GM19043 (cell line): ENCODE measurements around the gene GMPR2.

ENCODE experiments used
- ATAC-seq: cut with Tn5 transposase; IDR thresholded peaks from one replicate; pipeline ENCODE4 v1.9.1; 2021; ENCODE audit warnings: low read depth; ENCODE audit not compliant: unreplicated experiment

The GMPR2 gene

DNA sequence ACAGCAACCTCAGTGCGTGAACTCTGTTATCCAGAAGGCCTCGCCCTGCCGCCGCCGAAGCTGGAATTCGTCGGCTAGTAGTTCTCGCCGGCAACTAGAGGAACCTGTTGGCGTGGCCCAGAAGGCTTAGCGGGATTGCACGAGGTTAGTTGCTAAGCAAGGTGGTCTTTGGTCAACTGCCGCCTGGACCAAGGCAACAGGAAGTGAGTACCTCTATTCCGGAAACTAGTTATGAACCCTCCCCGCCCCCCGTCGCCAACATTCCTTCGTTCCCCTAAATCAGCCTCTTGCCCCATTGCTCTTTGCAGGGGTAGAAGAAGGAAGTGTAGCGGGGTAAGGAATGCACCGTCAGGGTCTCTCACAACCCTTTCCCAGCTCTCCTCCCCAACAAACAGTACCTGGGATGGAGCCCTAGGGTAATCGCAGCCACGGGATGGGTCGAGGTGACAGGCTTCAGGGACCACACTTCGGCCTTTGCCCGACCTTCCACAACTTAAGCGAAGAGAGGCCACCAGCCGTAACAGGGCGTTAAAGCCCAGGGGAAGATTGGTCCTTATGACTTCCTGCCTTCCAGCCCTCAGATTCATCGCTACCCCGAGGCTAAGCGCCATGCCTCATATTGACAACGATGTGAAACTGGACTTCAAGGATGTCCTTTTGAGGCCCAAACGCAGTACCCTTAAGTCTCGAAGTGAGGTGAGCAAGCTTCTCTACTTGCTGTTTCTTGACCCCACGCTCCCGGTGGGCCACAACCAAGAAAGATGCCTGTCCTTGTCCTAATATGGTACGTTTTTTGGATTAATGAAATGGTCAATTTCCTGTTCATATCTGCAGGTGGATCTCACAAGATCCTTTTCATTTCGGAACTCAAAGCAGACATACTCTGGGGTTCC lies at the start of gene GMPR2:
Gene GMPR2 (plus strand): TSS at position 285 of the 893 bp plus-strand sequence. CDS start 325 bp downstream, at position 610.
- peak; percentile 50 for ATAC-seq

DNA sequence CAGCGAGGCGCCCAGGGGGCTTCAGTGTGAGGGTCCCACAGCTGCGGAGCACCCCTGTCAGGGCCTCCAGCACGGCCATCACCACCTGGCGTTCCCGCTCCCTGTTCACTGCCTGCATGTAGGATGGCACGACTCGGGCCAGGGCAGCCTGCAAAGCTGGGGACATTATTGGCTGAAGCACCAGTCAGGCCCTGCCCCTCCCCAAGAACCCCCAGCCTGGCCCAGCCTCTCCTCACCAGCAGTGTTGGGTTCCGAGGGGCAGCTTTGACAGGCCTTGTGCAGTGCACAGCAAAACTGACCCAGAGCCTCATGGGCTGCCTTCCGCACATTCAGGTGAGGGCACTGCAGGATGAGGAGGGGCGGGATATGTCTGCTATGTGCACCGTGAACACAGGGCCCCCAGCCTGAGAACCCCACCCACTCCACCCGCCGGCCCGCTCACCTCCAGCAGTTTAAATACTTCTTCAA lies 49.7 kb upstream of the GMPR2 start:
- no peak for ATAC-seq

DNA sequence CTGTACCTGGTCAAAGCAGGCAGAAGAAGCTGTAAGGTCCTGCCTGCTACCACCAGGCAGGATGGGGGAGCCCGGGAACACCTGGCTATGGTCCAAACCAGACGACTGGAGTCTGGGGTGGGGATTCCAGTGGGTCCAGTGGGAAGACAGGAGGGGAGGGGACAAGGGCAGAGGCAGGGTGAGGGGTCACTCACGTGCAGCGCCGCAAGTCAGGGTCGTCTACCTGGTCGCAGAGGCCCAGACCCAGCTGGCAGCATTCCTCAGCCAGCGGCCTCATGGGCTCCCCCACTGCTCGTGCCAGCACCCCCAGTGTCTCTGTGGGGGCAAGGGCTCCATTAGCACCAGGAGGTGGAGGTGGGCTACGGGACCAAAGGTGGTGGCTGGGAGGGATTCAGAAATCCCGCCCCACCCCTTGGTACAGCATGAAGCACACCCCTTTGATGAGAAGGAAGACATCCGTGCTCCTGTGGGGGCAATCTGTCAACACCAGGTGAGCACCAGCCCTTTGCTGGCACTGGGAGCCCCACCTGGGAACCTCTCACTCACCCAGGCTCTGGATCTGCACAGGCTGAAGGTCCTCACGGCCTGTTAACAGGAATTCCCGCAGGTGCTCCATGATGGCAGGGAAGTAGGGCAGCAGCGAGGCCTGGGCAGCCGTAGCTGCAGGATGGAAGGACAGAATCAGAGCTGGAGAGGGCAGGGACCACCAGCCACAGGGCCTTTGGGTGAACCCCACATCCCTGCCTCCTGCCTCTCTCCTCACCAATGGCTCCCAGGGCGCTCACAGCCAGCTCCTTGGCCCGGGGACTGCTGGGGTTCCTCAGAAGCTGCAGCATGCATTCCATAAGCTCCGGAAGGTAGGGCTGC lies 48.4 kb upstream of the GMPR2 start:
- ATAC-seq = no peak

DNA sequence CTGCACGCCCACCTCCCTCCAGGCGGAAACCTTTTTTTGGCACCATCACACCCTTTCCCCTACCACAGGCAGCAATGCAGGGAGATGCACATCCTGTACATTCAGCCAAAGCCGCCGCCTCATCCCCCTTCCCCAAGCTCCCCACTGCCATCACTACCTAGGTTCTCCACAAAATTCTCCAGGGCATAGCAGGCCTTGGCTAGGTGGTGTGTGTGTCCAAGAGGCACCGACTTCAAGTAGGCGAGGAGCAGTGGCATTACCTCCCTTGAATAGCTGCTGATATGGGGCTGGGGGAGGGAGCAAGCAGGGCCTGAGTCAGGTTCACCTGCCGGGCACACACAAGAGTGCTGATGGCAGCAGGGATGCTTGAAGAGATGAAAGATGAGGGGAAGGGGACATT lies 47.7 kb upstream of the GMPR2 start:
- no peak for ATAC-seq

DNA sequence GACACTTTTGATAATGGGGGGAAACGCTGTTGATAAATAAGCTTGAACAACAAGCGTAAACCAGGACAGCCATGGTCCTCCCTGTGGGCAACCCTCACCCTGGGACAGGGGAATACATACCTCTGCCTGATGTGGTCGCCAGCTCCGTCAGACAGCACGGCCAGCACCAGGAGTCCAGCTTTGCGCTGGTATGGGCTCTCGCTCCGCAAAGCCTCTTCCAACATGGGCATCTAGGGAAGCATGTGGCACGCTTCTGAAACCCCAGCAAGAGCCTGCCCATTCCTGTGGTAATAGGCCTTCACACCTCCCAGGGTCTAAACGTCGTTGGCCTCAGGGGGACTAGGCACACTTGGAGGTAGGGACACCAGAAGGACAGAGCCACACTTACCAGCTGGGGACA lies 47.0 kb upstream of the GMPR2 start:
- no peak for ATAC-seq

DNA sequence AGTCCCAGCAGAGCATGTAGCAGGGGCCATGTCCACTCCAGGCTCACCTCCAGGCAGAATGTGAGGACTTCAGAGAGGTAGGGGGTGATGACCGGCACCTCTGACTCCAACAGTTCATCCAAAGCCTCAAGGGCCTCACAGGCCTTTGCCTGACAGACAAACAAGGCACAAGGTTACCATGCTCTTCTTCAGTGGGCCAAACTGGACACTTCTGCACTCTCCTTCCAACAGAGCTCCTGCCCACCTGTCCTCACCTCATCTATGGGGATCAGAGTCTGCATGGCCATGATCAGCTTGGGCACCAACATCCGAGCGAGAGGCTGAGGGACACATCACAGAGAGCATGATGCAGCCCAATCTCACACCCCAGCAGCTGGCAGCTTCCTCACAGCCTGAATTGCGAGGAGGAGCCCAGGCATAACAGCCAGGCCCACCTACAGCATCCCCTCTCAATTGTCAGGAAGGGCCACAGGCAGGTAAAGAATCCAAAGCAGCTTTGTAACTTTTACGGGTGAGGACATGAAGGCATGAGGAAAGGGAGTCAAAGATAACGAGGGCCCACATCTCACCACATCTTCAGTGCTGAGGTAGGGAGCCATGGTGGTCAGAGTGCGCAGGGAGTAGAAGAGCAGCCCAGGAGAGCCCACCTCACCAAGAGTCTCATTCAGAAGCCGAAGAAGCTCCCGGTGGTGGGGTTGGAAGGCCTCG lies 45.7 kb upstream of the GMPR2 start:
- ATAC-seq = no peak

DNA sequence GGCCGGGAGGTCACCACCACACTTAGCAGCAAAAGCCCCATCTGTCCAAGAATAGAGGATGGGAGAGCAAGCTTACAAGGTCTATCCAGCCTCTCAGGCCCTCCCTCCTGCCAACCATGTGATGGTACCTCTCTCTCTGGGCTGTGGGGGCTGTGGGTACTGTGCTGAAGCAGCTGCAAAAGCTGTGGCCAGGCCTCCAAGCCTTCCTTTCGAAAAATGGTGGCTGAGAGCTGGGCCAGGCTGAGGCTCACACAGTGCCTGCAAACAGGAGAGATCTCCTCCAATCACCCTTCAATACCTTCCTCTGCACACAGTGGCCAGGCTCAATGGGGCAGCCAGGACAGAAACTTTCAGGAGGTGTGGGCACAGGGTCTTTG lies 45.2 kb upstream of the GMPR2 start:
- ATAC-seq = no peak

DNA sequence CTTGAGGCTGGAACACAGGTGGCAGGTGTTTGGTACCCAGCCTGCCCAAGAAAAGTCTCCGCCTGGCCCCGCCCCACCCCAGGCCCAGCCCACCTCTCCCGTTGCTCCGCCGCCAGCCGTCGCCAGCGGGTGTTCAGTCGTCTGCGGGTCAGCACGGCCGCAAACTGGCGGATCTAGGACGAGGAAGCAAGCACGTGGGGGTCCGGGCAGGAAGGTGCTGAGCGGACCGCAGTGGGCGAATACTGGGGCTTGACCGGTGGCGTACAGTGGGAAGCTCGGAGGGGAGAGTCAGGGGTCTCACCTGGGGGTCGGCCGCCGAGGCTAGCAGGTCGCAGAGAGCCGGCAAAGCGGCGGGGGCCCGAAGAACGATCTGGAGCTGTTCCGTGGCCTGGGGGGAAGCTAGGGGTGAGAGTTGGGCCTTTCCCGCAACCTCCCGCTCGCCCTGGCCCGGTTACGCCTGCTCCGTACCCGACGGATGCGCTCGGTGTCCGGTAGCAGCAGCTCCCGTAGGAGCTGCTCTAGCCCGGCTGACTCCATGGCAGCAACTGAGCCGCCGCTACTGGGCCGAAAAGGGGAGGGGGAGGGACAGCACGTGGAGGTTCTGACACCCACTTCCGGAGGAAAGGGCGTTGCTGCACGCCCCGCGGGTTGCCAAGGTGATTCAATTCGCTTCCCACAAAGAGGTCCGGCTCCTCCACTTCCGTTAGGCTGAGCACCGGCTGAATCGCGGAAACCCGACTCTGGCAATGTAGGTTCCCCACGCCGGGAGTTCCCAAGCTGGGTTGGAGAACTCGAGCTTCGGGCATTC lies 44.3 kb upstream of the GMPR2 start, which contains the start of gene IPO4:
Gene IPO4 (minus strand): TSS at position 566 of the 808 bp plus-strand sequence. CDS start 29 bp downstream, at position 537.
- peak; percentile 88 for ATAC-seq

DNA sequence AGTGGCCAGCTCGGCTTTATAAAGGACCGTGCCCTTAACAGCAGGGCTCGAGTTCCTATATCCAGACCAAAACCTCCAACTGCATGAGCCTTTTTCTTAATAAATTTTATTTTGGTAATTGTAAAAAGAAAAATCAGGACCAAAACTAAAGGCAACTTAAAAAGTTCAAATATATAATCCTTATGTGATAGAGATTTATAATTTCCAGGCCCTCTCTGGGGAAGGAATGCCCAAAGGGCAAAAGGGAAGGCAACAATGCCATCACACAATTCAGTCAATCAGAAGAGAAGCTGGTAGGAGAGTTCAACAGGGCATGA lies 43.7 kb upstream of the GMPR2 start:
- no peak for ATAC-seq

DNA sequence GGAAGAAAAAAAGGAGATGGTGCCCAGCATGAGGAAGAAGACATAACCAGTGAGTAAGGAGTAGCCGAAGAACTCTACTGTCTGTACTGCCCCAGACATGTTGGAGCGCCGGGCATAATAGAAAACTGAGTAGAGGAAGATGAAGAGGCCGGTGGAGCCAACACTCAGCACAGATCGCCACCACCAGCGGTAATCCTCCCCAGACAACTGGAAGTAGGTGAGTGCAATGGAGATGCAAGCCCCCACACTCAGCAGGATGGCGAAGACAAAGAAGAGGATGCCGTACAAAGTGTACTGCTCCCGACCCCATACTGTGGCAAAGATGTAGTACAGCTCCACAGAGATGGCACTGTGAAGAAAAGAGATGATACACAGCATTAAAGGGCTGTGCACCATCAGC lies 43.3 kb upstream of the GMPR2 start:
- ATAC-seq = no peak

DNA sequence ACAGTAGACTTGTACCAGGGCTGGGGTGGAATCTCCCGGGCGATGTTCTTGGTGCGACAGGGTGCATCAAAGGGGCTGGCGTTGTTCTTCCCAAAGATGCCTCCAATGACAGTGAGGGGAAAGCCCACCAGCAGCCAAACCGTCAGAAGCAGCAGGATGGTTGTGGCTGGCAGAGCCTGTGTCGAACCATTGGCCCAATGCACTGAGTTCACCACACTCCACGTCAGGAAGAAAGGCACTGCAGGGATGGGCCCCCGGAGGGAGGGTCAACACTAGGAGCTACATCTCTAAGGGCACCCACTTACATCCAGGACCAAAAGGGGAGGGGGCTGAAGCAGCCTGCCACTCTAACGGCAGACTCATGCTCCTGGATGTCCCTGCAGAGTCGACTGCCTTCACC lies 42.3 kb upstream of the GMPR2 start:
- no peak for ATAC-seq

DNA sequence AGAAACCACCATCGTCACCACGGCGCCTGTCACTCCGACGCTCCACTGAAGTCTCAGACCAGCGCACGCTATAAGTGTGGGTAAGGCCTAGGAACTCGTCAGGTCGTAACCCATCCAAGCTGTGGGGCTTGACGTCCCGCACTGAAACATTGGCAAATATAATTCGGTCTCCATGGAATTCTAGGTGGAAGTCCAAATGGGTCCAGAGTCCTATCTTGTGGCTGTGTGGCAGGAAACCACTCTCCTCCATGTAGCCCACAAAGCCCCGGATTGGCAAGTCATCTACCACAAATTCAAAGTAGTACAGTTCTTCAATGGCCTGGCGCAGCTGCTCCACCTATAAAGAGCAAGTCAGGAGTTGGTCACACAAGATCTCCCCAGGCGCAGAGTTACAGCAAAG lies 39.8 kb upstream of the GMPR2 start:
- no peak for ATAC-seq

DNA sequence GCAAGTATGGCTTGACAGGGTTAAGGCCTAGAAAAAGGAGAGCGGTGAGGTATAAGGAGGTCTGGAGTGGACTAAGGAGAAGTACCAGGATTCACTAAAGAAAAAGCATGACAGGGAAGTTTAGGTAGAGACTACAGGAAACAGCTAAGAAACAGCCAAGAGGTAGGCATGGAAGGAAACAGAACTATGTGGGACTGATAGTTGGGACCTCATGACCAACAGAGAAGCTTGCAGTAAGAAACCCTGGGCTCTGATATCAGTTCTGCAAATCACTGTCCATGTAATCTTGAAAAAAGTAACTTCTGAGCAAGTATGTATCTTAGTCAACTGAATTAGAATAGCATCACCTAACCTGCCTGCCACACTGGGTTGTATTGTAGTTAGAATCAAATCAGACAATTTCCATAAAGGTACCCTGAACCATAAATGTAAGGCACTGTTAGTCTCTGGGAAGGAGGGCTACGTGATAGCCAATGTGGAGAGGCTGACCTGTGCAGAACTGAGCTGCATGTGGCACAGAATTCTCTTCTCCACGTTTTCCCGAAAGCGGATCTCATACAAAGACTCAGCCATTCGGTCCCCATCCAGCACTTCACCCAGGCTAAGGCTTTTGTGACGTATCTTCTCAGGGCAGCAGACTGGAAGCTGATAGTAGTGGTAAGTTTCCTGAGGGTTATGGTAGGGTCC lies 38.4 kb upstream of the GMPR2 start:
- ATAC-seq = no peak

DNA sequence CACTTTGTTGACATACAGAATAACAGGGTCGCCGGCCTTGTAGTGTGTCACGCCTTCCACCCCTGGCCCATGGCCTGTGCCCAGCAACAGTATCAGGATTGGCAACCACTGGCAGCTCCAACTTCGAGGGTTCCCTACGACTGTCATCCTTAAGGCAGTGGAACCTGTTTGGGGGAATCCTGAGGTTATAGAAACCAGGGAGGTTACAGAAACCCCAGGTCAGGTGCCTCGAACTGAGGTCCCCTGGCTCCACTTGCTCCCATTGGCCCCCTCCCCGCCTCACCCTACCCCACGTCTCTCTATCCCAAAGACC lies 37.9 kb upstream of the GMPR2 start:
- no peak for ATAC-seq

DNA sequence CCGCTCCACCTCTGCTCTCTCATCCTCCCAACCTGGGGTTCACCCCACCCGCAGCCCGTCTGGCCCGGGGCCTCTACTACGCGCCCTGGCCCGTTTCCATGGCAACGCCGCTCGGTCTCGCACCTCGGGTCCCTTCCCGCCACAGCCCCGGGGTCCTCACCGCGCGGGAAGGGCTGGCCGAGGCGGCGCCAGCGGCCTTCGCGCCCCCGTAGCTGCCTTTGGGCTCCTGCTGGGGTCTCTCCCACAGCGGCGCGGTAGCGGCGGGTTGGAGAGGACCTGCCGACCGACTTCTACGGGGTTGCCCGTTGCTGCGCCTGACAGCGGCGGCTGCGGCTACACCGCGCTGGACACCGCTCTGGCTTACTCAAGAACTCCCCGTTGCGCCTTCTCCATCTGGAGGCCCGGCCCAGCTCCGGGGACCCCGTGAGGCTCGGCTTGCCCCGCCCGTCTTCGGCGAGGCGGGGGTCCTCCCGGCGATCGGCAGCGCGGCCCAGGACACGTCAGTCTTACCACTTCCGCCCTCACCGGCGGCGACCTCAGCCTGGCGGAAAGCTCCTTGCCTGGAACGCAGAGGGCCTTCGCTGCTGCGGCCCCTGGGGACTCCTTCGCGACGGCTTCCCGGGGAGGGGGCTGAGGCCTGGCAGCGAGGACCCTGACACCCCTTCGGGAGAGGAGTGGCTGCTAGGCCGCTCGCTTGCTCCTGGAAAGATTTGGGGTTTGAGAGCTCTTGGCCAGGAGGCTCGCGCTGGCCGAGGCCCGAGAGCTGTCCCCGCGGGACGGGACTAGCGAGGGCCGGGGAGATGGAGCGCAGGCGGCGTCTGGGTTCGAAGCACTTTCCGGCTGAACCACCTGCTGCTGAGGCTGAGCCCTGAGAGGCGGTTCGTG lies 37.3 kb upstream of the GMPR2 start, which contains the start of gene TM9SF1:
Gene TM9SF1 (minus strand): TSS at position 256 of the 885 bp plus-strand sequence. CDS start 422 bp downstream, outside the sequence.
- ATAC-seq = peak; percentile 85

DNA sequence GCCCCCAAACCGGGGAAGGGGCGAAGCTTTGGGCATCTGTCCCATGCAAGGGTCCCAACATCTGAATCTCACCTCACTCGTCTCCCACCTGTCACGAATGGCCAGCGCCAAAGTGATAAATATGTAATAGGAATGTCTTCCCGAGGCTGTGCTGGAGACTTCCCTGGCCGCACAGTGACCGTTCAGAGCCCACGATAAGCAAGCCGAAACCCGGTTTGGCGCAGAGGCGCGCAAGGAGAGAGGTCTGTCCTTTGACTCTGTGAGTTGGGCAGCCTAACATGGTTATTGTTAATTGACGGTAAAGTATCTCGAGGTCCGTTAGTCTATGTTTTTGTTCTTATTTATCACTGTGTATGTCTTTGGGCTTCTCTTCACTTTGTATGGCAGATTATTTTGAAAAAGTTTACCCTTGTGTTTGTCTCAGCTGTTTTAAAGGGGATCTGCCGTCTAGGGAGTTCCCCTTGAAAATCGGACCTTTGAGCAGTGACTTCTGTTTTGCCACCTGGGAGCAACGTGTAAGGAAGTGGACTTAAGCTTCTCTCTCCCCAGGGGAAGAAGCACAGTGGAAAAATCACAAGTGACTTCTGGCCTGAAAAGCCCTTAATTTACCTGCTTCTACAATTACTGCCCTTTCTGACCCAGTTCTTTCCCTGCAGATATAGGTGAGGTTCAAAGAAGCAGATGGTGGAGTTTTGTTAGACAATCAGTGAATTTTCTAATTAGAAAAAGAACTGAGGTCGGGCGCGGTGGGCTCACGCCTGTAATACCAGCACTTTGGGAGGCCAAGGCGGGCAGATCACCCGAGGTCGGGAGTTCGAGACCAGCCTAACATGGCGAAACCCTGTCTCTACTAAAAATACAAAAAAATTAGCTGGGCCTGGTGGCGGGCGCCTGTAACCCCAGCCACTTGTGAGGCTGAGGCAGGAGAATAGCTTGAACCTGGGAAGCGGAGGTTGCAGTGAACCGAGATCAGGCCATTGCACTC lies 36.4 kb upstream of the GMPR2 start:
- no peak for ATAC-seq

DNA sequence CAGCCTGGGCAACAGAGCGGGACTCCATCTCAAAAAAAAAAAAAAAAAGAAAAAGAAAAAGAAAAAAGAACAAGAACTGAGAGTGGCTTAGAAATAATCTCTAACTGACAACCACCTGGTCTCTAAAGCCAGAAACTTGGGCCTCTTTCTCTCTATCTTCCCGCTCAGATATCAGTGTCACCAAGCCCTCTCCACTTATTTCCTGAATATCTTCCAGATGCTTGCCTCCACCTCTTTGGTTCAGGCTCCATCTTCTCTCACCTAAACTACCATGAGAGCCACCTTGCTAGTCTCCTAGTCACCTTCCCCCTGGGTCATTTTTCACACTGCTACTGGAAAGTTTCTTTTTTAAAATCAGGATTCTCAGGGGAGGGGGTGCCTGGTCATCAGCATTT lies 35.7 kb upstream of the GMPR2 start:
- ATAC-seq = no peak
